Stimulated activated CD8-positive, alpha-beta memory T cell treated with anti-CD3 and anti-CD28 coated beads, Interleukin-4, amount 100 ng/mL, for 4 hours (primary cell): ENCODE data around the gene DIPK1C.

Experiments used
- DNase-seq, 2 donors: peaks; one replicate each; pipeline ENCODE4 v3.0.0-alpha.2; 2020; ENCODE audit warnings: low read depth in 2 of 2, low spot score in 1 of 2

Gene DIPK1C

GRCh38 chr18:74390900-74391299 lies 66.2 kb downstream of the DIPK1C start:
- no peak for DNase-seq

- no peak for DNase-seq
Measured at GRCh38 chr18:74389991-74390390, 67.1 kb downstream of the DIPK1C start.

GRCh38 chr18:74389171-74389927 lies 67.8 kb downstream of the DIPK1C start:
- DNase-seq: no peak

DNA sequence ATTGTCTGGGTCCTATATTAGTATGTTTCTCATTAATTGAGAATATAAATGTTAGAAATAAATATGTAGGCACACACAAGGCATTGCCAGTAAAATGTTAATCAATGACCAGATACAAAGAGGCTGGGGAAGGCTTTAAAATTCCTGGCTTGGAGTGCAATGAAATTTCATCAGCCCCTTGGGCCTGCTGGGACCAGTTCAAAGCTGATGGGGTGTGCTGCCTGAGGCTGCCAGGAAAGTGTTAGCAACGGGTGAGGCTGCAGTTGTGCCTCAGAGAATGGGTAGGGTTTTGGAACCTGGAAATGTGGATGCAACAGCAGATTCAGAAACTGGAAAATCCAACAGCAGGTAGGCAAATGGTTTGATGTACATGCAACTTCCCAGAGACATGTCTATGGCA lies 68.9 kb downstream of the DIPK1C start:
- DNase-seq: no peak

DNA sequence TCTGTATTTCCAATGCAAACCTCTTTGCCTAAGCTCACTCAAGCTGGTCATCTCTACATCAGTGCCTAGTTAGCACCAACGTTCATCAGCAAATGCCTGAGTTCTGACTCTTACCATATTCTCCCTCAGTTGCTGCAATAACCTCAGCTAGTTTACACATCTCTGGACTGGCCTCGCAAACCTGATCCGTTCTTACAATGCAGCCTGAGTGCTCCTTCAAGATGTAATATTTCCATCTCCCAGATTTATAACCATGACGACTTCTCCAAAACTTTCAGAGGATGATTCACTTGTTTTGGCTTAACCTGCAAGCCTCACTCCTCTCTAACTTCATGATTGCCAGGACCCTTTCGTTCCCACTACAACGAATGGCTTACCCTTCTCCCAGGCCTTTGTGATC lies 69.7 kb downstream of the DIPK1C start:
- no peak for DNase-seq
